ENCODE measurements around the gene CCSER1. TPM values are rescaled to one million over a fixed set of nuclear protein-coding genes. Genes with fewer than 3 reads are reported as not detected.
"Not testable (repeated sequence)": the region's sequence is repeated elsewhere in the genome, so short reads cannot be mapped to it uniquely, and the experiment has no call there.

Gene CCSER1
- total RNA-seq, 1 donor from 2014 or later = 15.7 TPM

- H3K27ac Mint-ChIP-seq (ENCODE audit: unreplicated experiment) = no peak overlapping the region
- H3K9me3 Mint-ChIP-seq (ENCODE audit: unreplicated experiment) = no peaks in the 10 kb centered on the region
- no peaks in the 10 kb centered on the region for H3K36me3 Mint-ChIP-seq (ENCODE audit: unreplicated experiment)
- TF ChIP-seq CTCF (IDR thresholded peaks at IDR 0.05; ENCODE audit: partially characterized antibody, unreplicated experiment) = no peak
- H3K4me1 Mint-ChIP-seq (ENCODE audit: low read depth, unreplicated experiment) = no peaks in the 10 kb centered on the region
- H3K4me3 Mint-ChIP-seq (ENCODE audit: unreplicated experiment) = no peak overlapping the region
- no peaks in the 10 kb centered on the region for H3K27me3 Mint-ChIP-seq (ENCODE audit: unreplicated experiment)
- DNase-seq = no peak
Measured at GRCh38 chr4:91448668-91449330, 1321.6 kb downstream of the CCSER1 start.

GRCh38 chr4:91454111-91454510 lies 1326.9 kb downstream of the CCSER1 start:
- Mint-ChIP-seq H3K27me3 (ENCODE audit: unreplicated experiment) (no peaks in the 10 kb centered on the region), H3K9me3 (ENCODE audit: unreplicated experiment) (no peaks in the 10 kb centered on the region), H3K4me3 (ENCODE audit: unreplicated experiment) (no peak overlapping the region), H3K36me3 (ENCODE audit: unreplicated experiment) (no peaks in the 10 kb centered on the region), H3K27ac (ENCODE audit: unreplicated experiment) (no peak overlapping the region), H3K4me1 (ENCODE audit: low read depth, unreplicated experiment) (no peaks in the 10 kb centered on the region)
- no peak for DNase-seq
- TF ChIP-seq CTCF (IDR thresholded peaks at IDR 0.05; ENCODE audit: partially characterized antibody, unreplicated experiment) = no peak

GRCh38 chr4:91462566-91462965 lies 1335.4 kb downstream of the CCSER1 start:
- DNase-seq; H3K27ac Mint-ChIP-seq (ENCODE audit: unreplicated experiment); H3K4me3 Mint-ChIP-seq (ENCODE audit: unreplicated experiment); H3K36me3 Mint-ChIP-seq (ENCODE audit: unreplicated experiment); H3K27me3 Mint-ChIP-seq (ENCODE audit: unreplicated experiment); H3K9me3 Mint-ChIP-seq (ENCODE audit: unreplicated experiment); H3K4me1 Mint-ChIP-seq (ENCODE audit: low read depth, unreplicated experiment): not testable (repeated sequence)

- Mint-ChIP-seq H3K27ac (ENCODE audit: unreplicated experiment) (no peak overlapping the region), H3K4me3 (ENCODE audit: unreplicated experiment) (no peak overlapping the region), H3K36me3 (ENCODE audit: unreplicated experiment) (no peaks in the 10 kb centered on the region), H3K9me3 (ENCODE audit: unreplicated experiment) (no peaks in the 10 kb centered on the region), H3K4me1 (ENCODE audit: low read depth, unreplicated experiment) (no peaks in the 10 kb centered on the region), H3K27me3 (ENCODE audit: unreplicated experiment) (no peaks in the 10 kb centered on the region)
- no peak for DNase-seq
- TF ChIP-seq CTCF (IDR thresholded peaks at IDR 0.05; ENCODE audit: partially characterized antibody, unreplicated experiment) = no peak
Measured at GRCh38 chr4:91470671-91471070, 1343.5 kb downstream of the CCSER1 start.

- no peaks in the 10 kb centered on the region for H3K4me1 Mint-ChIP-seq (ENCODE audit: low read depth, unreplicated experiment)
- H3K27ac Mint-ChIP-seq (ENCODE audit: unreplicated experiment) = peak overlapping the region; percentile 31
- no peaks in the 10 kb centered on the region for H3K9me3 Mint-ChIP-seq (ENCODE audit: unreplicated experiment)
- peak; percentile 67 for DNase-seq
- TF ChIP-seq CTCF (IDR thresholded peaks at IDR 0.05; ENCODE audit: partially characterized antibody, unreplicated experiment) = no peak
- H3K4me3 Mint-ChIP-seq (ENCODE audit: unreplicated experiment) = no peak overlapping the region
- H3K36me3 Mint-ChIP-seq (ENCODE audit: unreplicated experiment) = no peaks in the 10 kb centered on the region
- H3K27me3 Mint-ChIP-seq (ENCODE audit: unreplicated experiment) = no peaks in the 10 kb centered on the region
Measured at GRCh38 chr4:91471280-91471679, 1344.1 kb downstream of the CCSER1 start.
